Stimulated activated CD4-positive, alpha-beta T cell treated with anti-CD3 and anti-CD28 coated beads, Interleukin-1b, Interleukin-23, amount 100 ng/mL, for 1 hour (primary cell): ENCODE data around the gene TBPL2.
"Not testable (repeated sequence)": the region's sequence is repeated elsewhere in the genome, so short reads cannot be mapped to it uniquely, and the experiment has no call there.

Experiments used
- DNase-seq, 2 donors: peaks; one replicate each; pipeline ENCODE4 v3.0.0-alpha.2; 2020; ENCODE audit warnings: low read depth in 2 of 2

The TBPL2 gene

GRCh38 chr14:55440385-55440784, at the start of gene TBPL2:
Gene TBPL2, minus strand, starts transcription at chr14:55440616. Its CDS starts 167 bp downstream, at chr14:55440449.
- no peak for DNase-seq

DNA sequence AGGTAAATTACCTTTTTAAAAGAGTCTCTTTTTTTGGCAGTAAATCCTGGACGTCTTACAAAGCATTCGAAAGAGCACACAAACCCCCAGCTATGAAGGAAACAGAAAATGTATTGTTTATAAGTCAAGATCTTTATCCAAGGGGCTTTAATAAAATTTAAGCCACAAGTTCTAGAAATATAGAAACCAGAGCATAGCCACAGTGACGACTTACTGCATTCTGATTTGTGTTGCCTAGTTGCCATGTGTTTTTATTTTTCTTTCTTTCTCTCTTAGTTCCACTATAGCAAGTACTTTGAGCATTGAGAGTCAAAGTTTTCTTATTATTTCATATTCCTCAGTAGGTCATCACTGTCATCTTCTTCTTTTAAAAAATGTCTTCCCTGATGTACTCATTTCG, 47.8 kb upstream of the TBPL2 start:
- DNase-seq: no peak

- no peak for DNase-seq
These were observed 42.7 kb upstream of the TBPL2 start for GRCh38 chr14:55482936-55483605.

GRCh38 chr14:55481769-55482168, 41.4 kb upstream of the TBPL2 start:
- DNase-seq: no peak

DNA sequence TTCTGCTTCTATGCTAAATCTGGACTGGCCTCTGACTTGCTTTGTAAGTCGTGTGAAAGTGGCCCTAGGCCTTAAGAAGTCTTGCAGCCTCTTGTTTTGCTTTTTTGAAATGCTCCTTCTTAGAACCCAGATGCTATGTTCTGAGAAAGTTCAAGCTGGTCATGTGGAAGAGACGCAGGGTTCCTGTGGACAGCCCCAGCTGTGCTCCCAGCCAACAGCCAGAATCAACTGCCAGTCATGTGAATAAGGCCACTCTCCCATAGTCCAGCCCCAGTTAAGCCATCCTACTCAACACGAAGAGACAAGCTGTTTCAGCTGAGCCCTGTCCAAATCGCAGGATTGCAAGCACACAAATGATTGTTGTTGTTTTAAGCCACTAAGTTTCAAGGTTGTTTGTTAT, 37.3 kb upstream of the TBPL2 start:
- no peak for DNase-seq

DNA sequence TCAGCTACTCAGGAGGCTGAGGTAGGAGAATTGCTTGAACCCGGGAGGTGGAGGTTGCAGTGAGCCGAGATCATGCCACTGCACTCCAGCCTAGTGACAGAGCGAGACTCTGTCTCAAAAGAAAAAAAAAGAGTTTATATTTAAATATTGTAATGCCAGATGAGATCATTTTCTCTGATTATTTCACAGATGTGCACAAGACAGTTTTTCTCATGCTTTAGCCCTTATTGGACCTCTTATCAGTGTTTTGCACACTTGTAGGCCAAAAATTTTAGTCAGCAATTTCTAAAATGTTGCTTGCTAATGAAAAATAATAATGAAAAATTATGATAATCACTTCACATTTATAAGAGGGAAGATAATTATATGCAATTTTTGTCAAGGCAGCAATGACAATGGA, 36.0 kb upstream of the TBPL2 start:
- not testable (repeated sequence) for DNase-seq

DNA sequence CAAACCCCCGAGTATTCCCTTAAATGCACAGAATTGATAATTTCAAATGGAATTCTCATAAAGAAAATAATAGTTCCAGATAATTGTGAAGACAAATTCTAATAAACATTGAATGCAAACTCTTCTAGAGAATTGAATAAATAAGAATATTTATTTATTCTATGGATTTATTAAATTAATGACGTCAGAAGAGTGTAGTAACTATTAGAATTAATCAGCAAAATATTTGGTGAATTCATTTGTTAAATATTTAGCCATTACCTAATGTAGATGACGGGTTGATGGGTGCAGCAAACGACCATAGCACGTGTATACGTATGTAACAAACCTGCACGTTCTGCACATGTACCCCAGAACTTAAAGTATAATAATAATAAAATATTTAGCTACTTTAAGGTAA, 33.4 kb upstream of the TBPL2 start:
- no peak for DNase-seq

- no peak for DNase-seq
These were observed 29.6 kb upstream of the TBPL2 start for GRCh38 chr14:55470025-55470424.

GRCh38 chr14:55467307-55467706, 26.9 kb upstream of the TBPL2 start:
- DNase-seq: no peak

- no peak for DNase-seq
These were observed 18.5 kb upstream of the TBPL2 start for GRCh38 chr14:55458800-55459515.

DNA sequence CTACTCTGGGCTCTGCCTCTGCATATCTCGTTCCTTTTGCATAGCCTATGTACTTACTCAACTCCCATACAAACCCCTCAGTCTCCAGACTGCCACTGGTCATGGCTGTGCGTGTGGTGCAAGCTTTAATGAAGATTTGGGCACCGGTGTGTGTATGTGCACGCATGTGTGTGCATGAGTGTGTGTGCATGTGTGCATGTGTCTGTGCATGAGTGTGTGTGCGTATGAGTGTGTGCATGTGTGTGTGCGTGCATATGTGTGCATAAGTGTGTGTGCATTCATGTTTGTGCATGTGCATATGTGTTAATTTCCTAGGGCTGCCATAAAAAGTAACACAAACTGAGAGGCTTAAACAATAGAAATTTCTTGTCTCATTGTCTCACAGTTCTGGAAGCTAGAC, 17.1 kb upstream of the TBPL2 start:
- DNase-seq: no peak

GRCh38 chr14:55456411-55456810, 16.0 kb upstream of the TBPL2 start:
- not testable (repeated sequence) for DNase-seq

DNA sequence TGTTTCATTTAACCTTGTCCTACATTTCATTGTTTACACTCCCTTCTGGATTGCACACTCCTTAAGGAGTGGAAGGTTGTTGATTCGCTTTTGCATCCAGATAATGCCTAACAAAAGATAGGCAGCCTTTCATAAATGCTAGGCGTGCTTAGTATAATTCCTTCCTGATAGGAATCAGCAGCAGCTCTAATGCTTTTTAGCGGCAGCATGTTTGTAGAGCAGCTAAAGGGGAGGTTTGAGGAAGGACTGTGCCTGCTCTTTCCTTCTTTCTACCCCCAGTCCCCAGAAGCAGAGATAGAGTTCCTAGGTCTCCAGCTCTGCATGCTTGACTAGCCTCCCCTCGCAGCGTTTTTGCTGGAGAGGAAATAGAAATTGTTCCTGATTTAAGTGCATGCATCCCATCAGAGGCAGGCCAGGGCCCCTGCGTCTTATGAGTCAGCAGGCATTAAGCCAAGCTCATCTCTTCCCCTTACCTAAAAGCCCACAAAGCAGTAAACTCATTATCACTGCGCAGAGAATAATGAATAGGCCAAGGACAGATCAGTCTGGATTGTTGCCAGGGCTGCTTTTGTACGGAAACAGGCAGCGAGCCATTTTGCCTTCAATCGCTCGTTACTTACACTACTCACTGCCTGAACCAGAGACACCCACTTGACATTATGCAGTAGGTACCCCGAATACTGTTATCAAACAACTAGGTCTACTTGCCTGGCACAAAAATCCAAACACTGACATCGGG, 14.0 kb upstream of the TBPL2 start:
- no peak for DNase-seq

- no peak for DNase-seq
These were observed 11.5 kb upstream of the TBPL2 start for GRCh38 chr14:55451950-55452349.

GRCh38 chr14:55451398-55451797, 11.0 kb upstream of the TBPL2 start:
- DNase-seq: no peak

DNA sequence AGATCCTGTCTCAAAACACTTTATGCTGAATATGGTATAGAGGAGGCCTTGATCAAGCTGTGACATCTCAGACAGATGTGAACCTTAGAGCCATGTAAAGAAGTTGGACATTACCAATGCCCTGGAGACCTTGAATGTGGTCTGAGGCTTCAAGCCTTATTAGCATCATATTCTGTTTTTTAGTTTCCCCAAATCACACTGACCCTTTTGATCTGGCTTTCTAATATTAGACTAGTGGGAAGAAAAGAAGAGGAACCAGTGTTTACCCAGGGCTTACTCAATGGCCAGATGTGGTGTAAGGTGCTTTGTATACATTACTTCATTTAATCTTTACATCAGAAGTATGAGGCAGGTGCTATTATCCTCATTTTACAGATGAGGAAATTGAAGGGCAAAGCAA, 10.6 kb upstream of the TBPL2 start:
- DNase-seq: no peak

GRCh38 chr14:55450539-55450938, 10.1 kb upstream of the TBPL2 start:
- no peak for DNase-seq

DNA sequence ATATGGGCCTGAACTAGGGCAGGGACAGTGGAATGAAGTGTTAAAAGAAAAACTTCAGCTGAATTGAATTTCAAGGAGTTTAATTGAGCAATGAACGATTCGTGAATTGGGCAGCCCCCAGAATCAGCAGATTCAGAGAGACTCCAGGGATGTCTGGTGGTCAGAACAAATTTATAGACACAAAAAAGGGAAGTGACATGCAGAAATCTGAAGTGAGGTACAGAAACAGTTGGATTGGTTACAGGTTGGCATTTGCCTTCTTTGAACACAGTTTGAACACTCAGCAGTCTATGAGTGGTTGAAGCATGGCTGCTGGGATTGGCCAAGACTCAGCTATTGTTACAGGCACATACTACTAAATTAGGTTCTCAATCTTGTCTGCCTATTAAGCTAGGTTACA, 9.7 kb upstream of the TBPL2 start:
- no peak for DNase-seq

DNA sequence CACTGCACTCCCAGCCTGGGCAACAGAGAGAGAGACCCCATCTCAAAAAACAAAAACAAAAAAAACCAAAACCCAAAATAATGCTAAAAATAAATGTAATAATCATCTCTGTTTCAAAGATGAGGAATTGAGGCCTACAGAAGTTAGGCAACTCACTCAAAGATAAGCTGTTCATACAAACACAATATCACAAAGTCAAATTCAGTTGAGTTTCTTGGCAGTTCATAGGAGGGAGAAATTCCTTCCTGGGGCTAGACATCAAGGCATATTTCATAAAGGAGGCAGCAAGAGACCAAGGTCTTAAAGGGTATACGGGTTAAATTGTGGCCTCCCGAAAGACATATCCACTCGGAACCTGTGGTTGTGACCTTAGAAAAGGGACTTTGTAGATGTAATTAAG, 8.7 kb upstream of the TBPL2 start:
- DNase-seq: no peak

DNA sequence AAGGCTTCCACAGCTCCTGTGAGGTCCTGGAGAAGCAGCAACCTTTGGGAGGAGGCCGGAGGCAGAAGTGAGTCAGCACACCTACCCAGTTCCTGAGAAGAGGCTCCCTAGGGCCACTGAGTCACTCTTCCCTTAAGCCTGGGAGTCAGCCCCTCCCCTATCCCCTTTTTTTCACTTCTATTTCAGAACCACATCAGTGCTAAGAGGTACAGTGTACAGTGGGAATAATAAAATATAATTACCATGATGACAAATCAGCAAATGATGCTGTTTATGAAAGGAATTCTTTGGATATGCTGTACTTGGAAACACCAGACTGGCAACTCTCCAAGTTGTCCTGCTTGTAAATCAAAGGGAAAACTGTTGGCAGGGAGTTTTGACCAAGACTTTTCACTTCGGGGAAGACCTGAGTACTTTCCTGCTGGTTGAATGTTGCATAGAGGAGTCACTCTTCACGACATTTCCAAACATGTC, 7.8 kb upstream of the TBPL2 start:
- no peak for DNase-seq

- no peak for DNase-seq
These were observed 6.4 kb upstream of the TBPL2 start for GRCh38 chr14:55446833-55447232.

DNA sequence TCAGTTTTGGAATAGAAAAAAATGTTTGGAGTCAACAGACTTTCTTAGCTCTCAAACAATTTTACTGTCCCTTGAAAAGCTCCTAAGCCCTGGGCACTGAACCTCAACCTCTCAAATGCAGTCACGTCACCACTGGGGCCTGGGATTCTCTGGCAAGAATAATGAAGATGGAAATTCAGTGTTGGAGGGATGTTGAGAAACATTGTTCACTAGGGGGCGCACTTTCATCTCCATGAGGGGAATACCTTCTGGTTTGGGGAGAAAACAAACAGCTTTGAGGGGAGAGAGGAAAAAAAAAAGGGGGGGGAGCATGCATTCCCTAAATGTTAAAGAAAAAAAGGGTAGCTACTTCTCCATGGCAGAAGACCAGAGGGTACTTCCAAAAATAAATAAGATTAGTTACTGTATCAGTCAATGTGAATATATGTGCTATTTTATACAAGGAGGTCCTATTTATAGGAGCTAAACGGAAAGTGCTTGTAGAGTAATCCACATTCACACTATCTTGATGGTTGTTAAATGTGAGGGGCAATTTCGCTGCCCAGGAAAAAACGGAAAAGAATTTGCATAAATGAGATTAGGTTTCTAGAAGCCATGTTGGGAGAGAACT, 5.8 kb upstream of the TBPL2 start:
- peak; percentile 15 for DNase-seq
